Activated CD8-positive, alpha-beta memory T cell treated with anti-CD3 and anti-CD28 coated beads for 1 hour (primary cell): Measurements from ENCODE around the gene SYNE3.

ENCODE experiments used
- DNase-seq, 2 donors: peaks; one replicate each; pipeline ENCODE4 v3.0.0-alpha.2; 2020; ENCODE audit warnings: low read depth in 1 of 2; ENCODE audit errors: extremely low read depth in 1 of 2

Gene SYNE3

GRCh38 chr14:95516554-95517181 is at the start of gene SYNE3:
Gene SYNE3 (minus strand): TSS chr14:95516650. CDS start chr14:95475821, 40,829 bp downstream.
- peak in 1 of 2 donors; percentile 34 for DNase-seq

GRCh38 chr14:95564060-95564459 is 47.6 kb upstream of the SYNE3 start:
- no peak for DNase-seq

- DNase-seq, result no peak
These were observed 46.6 kb upstream of the SYNE3 start for GRCh38 chr14:95562892-95563685.

GRCh38 chr14:95561001-95561412 is 44.6 kb upstream of the SYNE3 start:
- DNase-seq, result peak; percentile 51 to 75

- no peak for DNase-seq
These were observed 42.8 kb upstream of the SYNE3 start for GRCh38 chr14:95559203-95559602.

- no peak for DNase-seq
These were observed 41.4 kb upstream of the SYNE3 start for GRCh38 chr14:95557832-95558231.

GRCh38 chr14:95557291-95557690 is 40.8 kb upstream of the SYNE3 start:
- no peak for DNase-seq

- no peak for DNase-seq
These were observed 38.6 kb upstream of the SYNE3 start for GRCh38 chr14:95555053-95555452.

- DNase-seq, result no peak
These were observed 36.7 kb upstream of the SYNE3 start for GRCh38 chr14:95553141-95553540.

- no peak for DNase-seq
These were observed 35.0 kb upstream of the SYNE3 start for GRCh38 chr14:95551435-95551834.

- no peak for DNase-seq
These were observed 33.5 kb upstream of the SYNE3 start for GRCh38 chr14:95549656-95550585.

GRCh38 chr14:95548328-95548929 is 32.0 kb upstream of the SYNE3 start:
- DNase-seq, result no peak

- DNase-seq, result no peak
These were observed 31.3 kb upstream of the SYNE3 start for GRCh38 chr14:95547626-95548327.

GRCh38 chr14:95547272-95547625 is 30.8 kb upstream of the SYNE3 start:
- no peak for DNase-seq

GRCh38 chr14:95545515-95546168 is 29.2 kb upstream of the SYNE3 start:
- no peak for DNase-seq

- DNase-seq, result no peak
These were observed 28.1 kb upstream of the SYNE3 start for GRCh38 chr14:95544588-95544987.

GRCh38 chr14:95543021-95543420 is 26.6 kb upstream of the SYNE3 start:
- no peak for DNase-seq

GRCh38 chr14:95541932-95542930 is 25.8 kb upstream of the SYNE3 start:
- no peak for DNase-seq

GRCh38 chr14:95541346-95541745 is 24.9 kb upstream of the SYNE3 start:
- no peak for DNase-seq
